ENCODE data around the gene SNX30. TPM values are rescaled to one million over a fixed set of nuclear protein-coding genes. Genes with fewer than 3 reads are reported as not detected.

Gene SNX30
- polyA plus RNA-seq, 5 donors = 22.9 to 35.3 (median 27.9) TPM

GRCh38 chr9:112819635-112820496 is 69.3 kb downstream of the SNX30 start:
- DNase-seq = peak in 1 of 2 donors; percentile 28

- no peak for DNase-seq
Measured at GRCh38 chr9:112820881-112821280, 70.3 kb downstream of the SNX30 start.

GRCh38 chr9:112822618-112823017 is 72.1 kb downstream of the SNX30 start:
- DNase-seq = no peak

- DNase-seq = no peak
Measured at GRCh38 chr9:112823257-112823656, 72.7 kb downstream of the SNX30 start.

GRCh38 chr9:112831281-112831851 is 80.8 kb downstream of the SNX30 start:
- peak; percentile 55 to 60 for DNase-seq

- no peak for DNase-seq
Measured at GRCh38 chr9:112831969-112832368, 81.4 kb downstream of the SNX30 start.

GRCh38 chr9:112833081-112833480 is 82.5 kb downstream of the SNX30 start:
- DNase-seq = no peak

- DNase-seq = no peak
Measured at GRCh38 chr9:112836394-112836793, 85.8 kb downstream of the SNX30 start.

GRCh38 chr9:112838342-112838741 is 87.8 kb downstream of the SNX30 start:
- no peak for DNase-seq

- no peak for DNase-seq
Measured at GRCh38 chr9:112839331-112839730, 88.8 kb downstream of the SNX30 start.

GRCh38 chr9:112841261-112841660 is 90.7 kb downstream of the SNX30 start:
- no peak for DNase-seq

GRCh38 chr9:112842555-112842954 is 92.0 kb downstream of the SNX30 start:
- DNase-seq = no peak

- DNase-seq = peak; percentile 66 to 76
Measured at GRCh38 chr9:112844771-112845542, 94.4 kb downstream of the SNX30 start.

GRCh38 chr9:112846528-112847488 is 96.2 kb downstream of the SNX30 start:
- no peak for DNase-seq

GRCh38 chr9:112848316-112849151 is 98.0 kb downstream of the SNX30 start:
- DNase-seq = no peak

GRCh38 chr9:112849363-112849922 is 98.9 kb downstream of the SNX30 start:
- no peak for DNase-seq

- DNase-seq = no peak
Measured at GRCh38 chr9:112850840-112851239, 100.3 kb downstream of the SNX30 start.

- no peak for DNase-seq
Measured at GRCh38 chr9:112852741-112853504, 102.4 kb downstream of the SNX30 start.

- DNase-seq = no peak
Measured at GRCh38 chr9:112853882-112854585, 103.5 kb downstream of the SNX30 start.
